Anterior cingulate cortex (tissue), 58 donors: ENCODE results near the gene TNRC6B.
A peak's percentile ranks its signal among the peaks of the same experiment; 100 is the strongest.
"Not testable (repeated sequence)": the region's sequence is repeated elsewhere in the genome, so short reads cannot be mapped to it uniquely, and the experiment has no call there.

Source experiments
- DNase-seq, 58 donors: peaks; one replicate each; lab custom pipeline; 2025; lab: John Stamatoyannopoulos, UW

TNRC6B gene

GRCh38 chr22:40276996-40277823 is 99.5 kb downstream of the TNRC6B start:
- DNase-seq = no peak

GRCh38 chr22:40279017-40279416 is 101.3 kb downstream of the TNRC6B start:
- DNase-seq = no peak

GRCh38 chr22:40281717-40282116 is 104.0 kb downstream of the TNRC6B start:
- no peak for DNase-seq

- no peak for DNase-seq
Measured at GRCh38 chr22:40285513-40285912, 107.8 kb downstream of the TNRC6B start.

GRCh38 chr22:40289991-40290459 is 112.3 kb downstream of the TNRC6B start:
- no peak for DNase-seq

- DNase-seq = no peak
Measured at GRCh38 chr22:40290516-40290915, 112.8 kb downstream of the TNRC6B start.

- no peak for DNase-seq
Measured at GRCh38 chr22:40294696-40295095, 117.0 kb downstream of the TNRC6B start.

GRCh38 chr22:40300316-40300715 is 122.6 kb downstream of the TNRC6B start:
- no peak for DNase-seq

- peak in 4 of 58 donors; percentile 9 to 32 (median 26) for DNase-seq
Measured at GRCh38 chr22:40300884-40301672, 123.4 kb downstream of the TNRC6B start.

GRCh38 chr22:40302149-40302548 is 124.4 kb downstream of the TNRC6B start:
- no peak for DNase-seq

GRCh38 chr22:40305625-40306024 is 127.9 kb downstream of the TNRC6B start:
- no peak for DNase-seq

- no peak for DNase-seq
Measured at GRCh38 chr22:40308999-40309573, 131.4 kb downstream of the TNRC6B start.

- no peak for DNase-seq
Measured at GRCh38 chr22:40309631-40310030, 131.9 kb downstream of the TNRC6B start.

- no peak for DNase-seq
Measured at GRCh38 chr22:40310081-40310767, 132.5 kb downstream of the TNRC6B start.

GRCh38 chr22:40310768-40311120 is 133.0 kb downstream of the TNRC6B start:
- no peak for DNase-seq

- DNase-seq = not testable (repeated sequence)
Measured at GRCh38 chr22:40311646-40312045, 133.9 kb downstream of the TNRC6B start.

- DNase-seq = no peak
Measured at GRCh38 chr22:40312050-40312449, 134.3 kb downstream of the TNRC6B start.

- DNase-seq = no peak
Measured at GRCh38 chr22:40313007-40313406, 135.3 kb downstream of the TNRC6B start.

- DNase-seq = no peak
Measured at GRCh38 chr22:40314041-40314440, 136.3 kb downstream of the TNRC6B start.

GRCh38 chr22:40320687-40321086 is 143.0 kb downstream of the TNRC6B start:
- no peak for DNase-seq

GRCh38 chr22:40322021-40322420 is 144.3 kb downstream of the TNRC6B start:
- no peak for DNase-seq
